Inferior parietal cortex (tissue), 1 donor: ENCODE measurements around the gene CACNA1C.

Experiments
- DNase-seq: peaks from one replicate; pipeline ENCODE4 v3.0.0-alpha.2; 2016; ENCODE audit errors: extremely low spot score

Gene CACNA1C

DNA sequence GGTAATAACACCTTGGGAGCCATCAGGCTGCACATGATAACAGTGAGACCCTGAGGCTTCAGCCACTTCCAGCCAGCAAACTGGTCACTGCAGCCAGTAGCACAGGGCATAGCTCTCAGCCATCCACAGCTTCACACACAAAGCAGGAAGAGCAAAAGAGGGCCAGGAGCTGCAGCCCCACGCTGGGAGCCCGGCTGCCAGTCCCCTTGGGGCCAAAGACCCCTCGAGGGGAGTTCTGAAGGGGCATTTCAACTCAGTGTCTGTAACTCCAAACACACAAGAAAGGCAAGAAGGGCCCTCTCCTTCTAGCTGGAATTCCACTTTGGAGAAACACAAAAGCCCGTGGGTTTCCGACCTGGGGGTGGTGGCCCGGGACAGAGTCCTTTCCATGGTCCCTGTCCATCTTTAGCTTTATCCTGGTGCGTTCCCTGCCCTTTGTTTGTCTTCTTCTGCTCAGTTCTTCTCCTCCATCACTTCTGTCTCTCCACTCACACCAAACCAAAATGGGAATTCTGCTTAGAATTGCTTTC lies 590.2 kb downstream of the CACNA1C start:
- DNase-seq: no peak

DNA sequence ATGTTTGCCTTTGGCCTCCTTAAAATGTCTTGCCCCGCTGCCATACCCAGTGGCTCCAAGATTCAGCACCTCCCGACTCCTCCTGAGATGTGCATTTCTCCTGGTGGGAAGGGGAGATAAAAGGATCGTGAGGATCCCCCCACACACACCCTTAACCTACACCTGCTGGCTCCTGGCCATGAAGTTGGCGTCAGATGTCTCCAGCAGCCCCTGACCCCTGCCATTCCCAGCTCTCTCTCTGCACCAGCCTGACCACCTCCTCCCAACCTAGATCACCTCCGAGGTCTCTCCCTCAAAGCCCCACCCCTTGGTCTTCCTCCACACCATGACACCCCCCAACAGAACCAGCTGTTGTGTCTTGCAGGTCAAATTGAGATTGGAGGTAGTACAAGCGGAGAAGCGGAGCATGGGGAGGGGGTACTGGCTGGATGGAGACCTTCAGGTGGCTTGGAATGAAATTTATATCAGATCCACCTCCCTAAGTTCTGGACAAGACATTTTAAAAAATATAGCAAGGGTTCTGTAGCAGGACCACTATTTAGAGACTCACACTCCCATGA lies 590.9 kb downstream of the CACNA1C start:
- no peak for DNase-seq

DNA sequence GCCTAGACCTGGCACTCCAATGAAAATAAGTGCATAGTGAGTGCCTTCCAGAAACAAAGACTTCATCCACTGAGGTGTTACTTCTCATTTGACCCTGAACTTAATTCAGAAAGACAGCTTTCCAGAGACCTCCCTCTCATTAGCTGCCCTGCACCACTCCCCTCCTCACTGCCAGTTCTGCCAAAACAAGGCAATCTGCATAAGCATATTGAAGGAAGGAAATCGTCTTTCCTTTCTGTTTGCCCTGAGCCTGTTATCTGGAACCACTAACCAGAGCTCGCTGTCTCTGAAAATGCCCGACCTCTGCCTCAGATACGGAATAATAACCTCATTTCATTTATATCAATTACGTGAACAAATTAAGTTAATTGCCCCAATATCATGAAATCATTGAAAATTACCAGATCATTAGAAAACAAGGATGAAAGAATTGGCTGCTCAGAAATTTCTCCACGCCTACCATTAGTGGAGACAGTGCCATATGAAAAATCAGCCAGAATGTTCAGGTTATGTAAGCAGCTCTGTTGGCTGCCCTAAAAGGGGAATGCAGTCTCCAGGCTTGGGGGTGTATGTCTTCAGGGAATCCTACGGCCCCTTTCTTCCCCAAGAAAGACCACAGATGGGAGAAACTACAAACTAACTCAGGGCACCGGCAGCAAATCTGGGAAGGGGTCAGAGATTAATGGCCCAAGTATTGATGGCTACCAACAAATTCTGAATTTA lies 592.1 kb downstream of the CACNA1C start:
- no peak for DNase-seq

DNA sequence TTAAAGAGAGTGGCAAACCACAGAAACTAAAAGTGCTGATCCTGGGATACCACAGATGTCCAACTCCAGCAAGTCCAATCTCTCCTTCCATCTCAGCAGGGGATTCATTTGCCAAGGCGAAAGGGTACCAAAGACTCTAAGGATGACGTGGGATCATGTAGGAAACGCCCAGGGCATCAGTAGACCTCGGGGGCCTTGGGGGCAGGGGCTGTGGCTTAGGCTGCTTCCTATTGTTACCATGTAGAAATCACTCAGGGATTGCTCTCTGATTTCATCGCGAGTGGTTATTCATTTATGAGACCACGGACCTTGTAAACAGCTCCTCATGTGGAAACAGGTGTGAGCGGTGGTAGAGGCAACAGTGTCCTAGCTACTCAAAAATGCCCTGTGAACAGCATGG lies 592.7 kb downstream of the CACNA1C start:
- no peak for DNase-seq

DNA sequence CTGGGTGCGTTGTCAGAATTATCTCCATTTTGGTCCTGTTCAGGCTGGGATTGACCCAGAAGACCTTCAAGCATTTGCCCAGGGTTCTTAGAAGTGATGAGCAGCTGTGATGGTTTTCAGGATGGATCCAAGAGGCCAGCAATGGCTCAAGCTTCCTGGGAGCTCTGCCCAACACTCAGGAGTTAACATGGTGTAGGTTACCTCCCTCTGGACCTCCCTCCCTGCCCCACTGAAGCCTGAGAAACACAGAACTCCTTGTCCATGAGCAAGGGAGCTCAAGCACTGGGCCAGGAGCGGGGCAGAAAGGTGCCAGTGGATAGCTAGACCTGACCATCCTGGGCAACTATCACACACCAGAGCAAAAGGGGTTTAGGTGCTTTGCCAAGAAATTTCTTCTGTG lies 593.6 kb downstream of the CACNA1C start:
- no peak for DNase-seq

DNA sequence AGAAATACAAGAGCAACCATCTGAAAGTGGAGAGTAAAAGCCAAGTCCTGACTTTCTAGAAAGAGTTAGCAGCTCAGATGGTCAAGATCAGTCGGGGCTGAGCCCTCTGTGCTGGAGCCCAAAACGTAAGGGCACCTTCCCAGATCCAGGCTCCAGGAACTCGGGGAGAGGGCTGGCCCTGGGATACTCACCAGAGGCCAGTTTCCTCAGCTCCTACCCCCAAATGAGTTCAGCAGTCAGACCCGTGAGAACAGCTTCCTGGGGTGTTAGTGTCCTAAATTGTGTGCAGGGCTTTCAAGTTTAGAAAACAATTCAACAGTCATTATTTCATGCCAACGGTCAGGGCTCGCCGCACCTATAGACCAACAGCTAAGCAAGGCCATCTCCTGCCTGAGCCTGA lies 594.4 kb downstream of the CACNA1C start:
- no peak for DNase-seq

DNA sequence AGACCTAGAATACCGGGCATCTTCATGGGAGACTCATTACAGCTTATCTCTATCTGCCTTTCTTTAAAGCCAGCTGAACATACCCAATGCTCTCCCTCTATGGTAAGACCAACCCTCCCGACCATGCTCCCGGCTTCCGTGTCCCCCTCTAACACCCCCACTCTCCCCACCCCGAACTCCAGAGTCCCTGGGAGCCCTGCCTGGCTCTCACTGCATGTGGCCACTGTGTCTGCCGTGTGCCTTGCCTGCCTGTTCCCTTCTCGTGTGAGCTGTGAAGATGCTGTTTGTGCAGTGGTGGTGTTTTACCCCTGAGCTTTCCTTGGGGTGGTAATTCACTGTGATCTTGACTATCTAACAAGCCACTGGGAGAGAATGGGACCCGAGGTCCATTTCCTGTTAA lies 595.6 kb downstream of the CACNA1C start:
- no peak for DNase-seq

DNA sequence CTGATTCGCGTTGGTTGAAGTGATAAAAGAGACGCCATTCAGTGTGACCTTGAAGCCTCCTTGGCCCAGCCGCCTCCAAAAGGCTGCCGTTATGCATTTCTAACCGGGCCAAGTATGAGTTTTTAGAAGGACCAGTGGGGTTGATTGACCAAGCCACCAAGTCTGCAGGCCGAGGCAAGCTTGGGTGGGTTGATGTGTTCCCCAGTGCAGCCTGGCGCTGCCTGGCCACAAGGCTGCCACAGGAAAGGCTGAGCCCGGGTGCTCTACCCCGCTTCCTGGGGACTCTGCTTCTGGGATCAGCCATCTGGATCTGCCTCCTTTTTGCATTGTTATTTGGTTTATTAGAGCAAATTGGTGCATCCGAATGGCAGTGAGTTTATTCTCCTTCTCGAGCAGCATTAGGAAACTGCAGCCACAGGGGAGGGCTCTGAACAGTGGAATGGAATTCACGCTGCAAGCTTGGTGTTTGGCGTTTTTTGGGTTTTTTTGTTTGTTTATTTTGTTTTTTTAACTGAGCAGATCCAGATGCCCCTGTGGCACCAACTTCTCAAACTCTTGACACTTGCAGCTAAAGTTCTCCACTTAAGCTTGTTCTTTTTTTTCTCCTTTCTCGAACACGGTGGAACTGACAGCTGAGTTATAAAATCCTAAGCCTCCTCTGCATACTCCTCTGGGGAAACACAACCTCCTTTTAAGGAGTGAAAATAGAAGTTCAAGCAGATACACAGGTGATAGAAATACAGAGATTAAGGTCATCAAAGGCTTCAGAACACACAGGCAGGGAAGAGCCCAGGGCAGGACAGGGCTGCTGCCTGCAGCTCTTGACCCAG lies 596.6 kb downstream of the CACNA1C start:
- DNase-seq: no peak

DNA sequence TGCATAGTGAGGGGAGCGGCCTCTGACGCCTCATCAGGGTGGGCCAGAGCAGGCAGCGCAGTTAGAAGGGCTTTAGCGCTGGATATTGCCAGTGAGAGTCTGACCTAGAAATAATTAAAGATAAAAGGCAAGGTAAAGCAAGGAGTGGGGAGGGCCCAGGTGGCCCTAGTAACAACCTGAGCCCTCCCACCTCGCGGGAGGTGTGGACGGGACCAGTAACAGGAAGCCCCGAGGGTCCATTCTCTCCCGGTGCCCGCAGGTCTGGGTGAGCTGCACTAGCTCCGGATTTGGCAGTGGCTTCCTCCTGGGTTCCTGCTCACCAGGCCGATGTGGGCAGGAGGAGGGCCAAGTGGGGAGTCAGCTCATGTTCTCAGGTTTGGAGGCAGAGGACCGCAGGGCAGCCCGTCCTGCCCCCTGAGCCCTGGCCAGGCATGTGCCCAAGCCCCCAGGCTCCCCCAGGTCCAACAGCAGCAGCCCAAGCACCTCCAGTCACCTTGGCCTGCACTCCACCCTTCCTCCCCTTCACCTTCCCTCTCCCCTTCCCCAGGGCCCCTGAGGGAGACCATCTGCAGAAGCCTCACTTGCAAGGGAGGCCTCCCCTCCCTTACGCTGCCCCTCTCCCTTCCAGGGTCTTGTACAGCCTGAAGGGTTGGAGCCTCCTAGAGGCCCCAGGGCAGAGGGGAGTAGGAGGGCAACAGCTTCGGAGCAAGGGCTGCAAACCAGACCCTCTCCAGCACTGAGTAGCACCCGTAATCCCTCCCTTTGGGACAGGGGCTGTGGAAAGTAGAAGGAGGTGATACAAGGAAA lies 597.7 kb downstream of the CACNA1C start:
- no peak for DNase-seq

DNA sequence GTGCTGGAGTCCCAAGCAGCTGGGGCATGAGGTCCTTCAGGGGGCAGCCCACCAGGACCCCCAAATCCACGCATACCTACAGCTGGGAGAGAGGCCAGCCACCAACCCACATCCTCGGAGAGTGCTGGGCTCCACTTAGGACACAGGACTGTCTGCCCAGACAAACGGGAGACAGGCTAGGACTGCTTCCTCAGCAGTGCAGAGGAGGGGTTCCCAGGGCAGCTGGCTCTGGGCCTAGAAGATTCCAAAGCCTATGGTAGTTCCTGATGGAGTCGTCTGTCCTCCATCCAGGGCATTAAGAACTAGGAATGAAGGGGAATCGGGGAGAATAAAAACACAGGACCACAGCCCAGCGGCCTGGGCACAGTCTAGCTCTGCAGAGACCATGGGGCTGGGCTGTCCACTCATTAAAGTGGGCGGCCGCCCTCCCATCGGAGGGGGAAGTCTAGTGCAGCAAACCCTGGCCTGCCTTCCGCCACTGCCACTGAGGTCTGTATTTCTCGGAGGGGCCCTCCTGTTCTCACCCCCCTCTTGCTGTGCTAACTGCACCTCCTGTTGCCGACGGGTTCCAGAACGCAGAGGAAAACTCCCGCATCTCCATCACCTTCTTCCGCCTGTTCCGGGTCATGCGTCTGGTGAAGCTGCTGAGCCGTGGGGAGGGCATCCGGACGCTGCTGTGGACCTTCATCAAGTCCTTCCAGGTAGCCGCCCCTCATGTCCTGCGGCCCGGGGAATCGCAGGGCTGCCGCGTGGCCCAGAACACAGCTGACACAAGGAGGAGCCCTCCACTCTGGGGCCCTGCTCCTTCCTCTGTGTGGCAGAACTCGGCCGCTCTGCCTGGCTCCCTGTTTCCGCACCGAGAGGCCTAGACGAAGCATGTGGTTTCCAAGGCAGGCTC lies 598.5 kb downstream of the CACNA1C start:
- DNase-seq: no peak

DNA sequence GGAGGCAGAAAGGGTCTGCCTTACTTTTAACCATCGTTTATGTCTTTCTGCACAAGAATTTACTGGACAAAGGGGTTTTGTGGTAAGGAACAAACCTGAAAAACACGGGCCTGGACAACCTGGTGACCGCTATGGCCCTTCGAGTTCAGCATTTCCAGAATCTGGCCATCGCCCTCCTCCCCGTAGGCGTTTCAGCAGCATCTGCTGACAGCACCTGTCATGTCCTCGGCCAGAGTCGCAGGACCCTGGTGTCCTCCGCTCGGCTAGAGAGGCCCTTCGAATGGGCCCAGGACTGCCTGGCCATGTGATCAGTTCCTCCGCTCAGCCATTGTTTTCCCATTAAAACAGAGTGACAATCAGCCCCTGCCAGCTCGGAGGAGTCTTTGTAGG lies 599.2 kb downstream of the CACNA1C start:
- DNase-seq: no peak

DNA sequence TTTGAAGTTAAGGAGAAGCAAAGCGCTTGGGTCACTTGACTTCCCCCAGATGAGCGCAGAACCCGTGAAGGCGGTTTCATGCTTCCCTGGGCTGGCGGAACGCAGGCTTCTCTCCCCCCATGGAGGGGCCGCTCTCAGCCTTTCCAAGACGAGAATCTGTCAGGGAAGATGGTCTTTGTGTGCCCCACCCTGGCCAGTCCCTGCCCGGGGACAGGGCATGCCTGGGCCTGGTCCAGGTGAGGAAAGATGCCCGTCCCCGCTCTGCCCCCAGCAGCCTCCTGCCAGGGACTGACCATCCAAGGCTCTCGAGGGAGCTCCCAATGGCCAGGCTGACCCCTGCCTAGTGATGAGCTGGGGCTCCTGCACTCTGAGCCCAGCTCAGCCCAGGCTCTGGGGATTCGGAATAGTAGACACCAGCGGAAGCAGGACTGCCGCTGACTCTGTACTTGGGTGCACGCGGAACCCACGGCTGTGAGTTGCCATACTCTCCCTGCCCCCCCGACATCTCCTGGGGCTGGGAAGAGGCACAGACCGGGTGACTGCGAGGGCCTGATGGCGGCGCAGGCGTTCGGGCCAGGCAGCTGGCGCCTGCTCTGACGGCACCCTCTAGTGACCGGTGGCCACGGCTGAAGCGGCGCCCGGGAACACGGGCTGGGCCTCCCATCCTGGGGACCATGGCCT lies 599.8 kb downstream of the CACNA1C start:
- no peak for DNase-seq

DNA sequence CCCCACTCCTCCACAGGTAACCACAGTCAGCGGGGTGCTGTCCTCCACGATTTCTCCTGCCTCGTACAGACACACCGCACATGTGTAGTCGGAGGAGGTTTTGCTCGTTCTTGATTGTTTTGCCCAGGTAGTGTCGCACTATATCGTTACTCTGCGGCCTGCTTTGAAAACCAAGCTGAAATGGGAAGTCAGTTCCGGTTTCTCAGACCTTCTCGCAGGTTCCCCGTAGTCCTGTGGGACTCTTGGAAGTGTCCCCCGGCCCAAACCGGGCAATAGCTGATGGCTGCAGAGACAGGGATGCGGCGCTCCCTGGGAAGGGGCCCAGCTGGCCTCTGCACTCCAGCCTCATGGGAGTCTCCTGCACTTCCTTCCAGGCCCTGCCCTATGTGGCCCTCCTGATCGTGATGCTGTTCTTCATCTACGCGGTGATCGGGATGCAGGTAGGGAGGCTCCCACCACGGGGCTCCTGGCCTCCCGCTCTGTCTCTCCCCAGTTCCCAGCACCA lies 600.7 kb downstream of the CACNA1C start:
- DNase-seq: no peak

DNA sequence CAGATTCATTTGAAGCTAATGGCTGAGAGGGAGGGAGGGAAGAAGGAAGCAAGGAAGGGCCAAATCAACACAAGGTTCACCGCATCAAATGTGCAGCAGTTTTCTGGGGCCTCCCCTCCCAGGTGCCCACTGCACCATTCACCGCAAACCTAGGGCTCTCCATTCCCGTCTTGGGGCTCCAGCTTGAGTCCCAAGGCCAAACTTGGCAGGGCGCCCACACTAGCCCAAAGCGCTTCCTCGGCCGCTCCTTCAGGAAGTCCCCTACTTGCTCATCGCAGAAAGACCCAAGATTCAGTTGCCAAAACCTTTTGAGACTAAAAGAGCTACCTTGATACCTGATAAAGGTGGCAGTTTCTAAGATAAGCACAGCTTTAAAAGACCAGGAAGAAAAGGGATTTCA lies 601.5 kb downstream of the CACNA1C start:
- DNase-seq: no peak

DNA sequence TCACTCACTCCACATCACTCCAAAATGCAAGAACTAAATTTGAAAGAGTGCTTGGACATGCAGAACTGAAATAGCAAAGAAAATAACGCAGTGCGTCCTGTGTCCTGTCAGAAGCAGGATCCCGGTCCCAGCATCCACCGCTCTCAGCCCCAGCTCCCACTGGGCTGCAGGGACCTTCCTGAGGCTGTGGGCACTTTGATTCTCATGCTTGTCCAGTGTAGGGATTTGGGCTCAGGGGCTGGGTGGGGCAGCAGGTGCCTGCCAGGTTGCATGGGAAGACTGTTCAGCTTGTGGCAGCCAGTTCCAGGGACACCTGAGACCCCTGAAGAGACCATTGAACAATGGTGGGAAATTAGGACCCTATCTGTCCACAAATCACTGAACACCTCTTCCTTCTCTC lies 602.0 kb downstream of the CACNA1C start:
- DNase-seq: no peak

DNA sequence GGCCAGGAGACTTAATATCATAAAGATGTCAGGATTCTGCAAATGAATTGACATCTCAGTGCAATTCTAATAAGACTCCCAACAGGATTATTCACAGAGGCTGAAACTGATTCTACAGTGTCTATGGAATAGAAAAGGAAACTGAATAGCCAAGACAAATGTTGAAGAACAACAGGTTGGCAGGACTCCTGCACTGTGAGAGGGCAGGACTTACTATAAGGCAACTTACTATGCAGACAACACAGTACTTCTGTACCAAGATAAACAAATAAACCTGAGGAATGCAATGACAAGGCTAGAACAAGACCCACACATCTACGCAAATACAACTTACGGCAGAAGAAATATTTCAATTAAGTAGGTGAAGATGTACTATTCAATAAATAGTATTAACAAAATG lies 609.7 kb downstream of the CACNA1C start:
- no peak for DNase-seq

DNA sequence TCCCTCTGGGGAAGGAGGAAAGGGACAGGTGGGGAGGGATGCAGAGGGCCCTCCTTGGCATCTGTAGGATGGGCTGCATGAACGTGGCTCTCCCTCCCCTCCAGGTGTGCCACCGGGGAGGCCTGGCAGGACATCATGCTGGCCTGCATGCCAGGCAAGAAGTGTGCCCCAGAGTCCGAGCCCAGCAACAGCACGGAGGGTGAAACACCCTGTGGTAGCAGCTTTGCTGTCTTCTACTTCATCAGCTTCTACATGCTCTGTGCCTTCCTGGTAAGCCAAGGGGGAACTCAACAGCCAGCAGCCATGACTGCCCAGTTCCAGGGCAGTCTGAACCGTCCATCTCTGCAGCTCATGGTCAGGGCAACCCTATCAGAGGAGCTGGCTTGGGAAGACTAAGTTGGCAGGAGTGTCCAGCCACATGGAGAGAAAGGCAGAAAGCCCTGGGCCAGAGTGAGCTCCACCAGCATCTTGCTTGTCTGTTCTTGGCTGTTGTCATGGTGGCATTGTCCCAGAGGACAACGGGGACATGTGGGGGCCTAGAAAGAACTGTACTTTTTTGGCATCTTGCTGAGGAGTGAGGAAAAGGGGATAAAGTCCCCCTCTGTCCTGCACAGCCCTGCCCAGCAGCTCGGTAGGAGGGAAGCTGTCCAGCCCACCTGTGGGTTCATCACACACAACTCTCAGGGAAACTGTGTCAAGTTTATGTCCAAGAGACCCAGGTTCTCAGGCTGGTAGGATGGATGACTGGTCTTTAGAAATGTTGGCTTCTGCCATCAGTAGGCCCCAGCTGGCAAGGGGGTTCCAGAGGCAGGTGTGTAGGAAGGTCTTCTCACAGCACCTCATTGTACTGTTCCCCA lies 612.2 kb downstream of the CACNA1C start:
- DNase-seq: no peak

DNA sequence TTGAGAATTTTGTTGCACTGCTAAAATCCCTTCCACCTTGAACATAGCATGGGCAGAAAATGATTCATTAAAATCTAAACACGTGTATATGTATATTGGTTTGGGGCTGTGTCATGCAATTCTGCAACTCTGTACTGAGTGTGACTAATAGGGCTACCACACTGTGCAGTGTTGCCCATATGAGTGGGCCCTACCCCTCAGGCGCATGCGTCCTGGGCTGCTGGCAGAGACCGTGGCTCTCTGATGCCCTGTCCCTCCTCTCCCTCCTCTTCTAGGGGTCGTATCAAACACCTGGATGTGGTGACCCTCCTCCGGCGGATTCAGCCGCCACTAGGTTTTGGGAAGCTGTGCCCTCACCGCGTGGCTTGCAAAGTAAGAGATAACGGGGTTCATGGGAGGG lies 613.6 kb downstream of the CACNA1C start:
- no peak for DNase-seq

DNA sequence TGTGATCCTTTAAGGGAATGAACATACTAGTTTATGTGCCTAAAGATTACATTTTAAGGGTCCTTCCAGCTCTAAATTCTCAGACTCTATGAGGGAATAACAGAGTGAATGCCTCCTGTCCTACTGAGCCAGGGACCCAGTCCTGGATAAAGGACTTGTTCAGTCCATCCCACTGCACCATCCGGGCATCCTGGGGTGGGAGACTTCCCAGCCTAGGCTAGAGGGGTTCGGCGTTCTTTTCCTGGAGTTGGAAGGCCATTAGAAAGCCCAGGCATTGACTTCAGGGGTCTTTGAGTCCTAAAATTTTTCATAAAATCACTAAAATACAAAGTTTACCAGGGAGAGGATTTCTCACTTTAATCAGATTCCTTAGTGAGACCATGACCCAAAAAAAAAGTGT lies 614.1 kb downstream of the CACNA1C start:
- DNase-seq: no peak
